PFSK-1 (cell line): ENCODE results near the gene TCEA2.

ENCODE experiments used
- FOXP2 ChIP-seq: optimal IDR thresholded peaks from 2 replicates; pipeline ENCODE3; 2011; ENCODE audit warnings: borderline replicate concordance, control low read depth, inconsistent platforms; ENCODE audit not compliant: insufficient read depth; ENCODE audit errors: extremely low read length, extremely low read depth
- POLR2AphosphoS5 ChIP-seq: IDR thresholded peaks from 2 replicates; pipeline ENCODE4 v1.6.1; 2012; ENCODE audit warnings: low read depth, mild to moderate bottlenecking, control low read depth, low read length, moderate library complexity
- REST ChIP-seq, 2 experiments: IDR thresholded peaks; 2 replicates each; pipeline versions ENCODE4 v1.6.1 to v1.8.0; 2011 to 2012; ENCODE audit warnings: low read depth in 2 of 2, low read length in 2 of 2, control low read depth in 1 of 2, inconsistent platforms in 1 of 2, mild to moderate bottlenecking in 1 of 2, moderate library complexity in 1 of 2; ENCODE audit not compliant: insufficient read depth in 1 of 2
- SIN3A ChIP-seq: IDR thresholded peaks from 2 replicates; pipeline ENCODE4 v1.6.1; 2012; ENCODE audit warnings: mild to moderate bottlenecking, low read length, moderate library complexity, borderline replicate concordance; ENCODE audit not compliant: insufficient read depth
- TAF1 ChIP-seq: IDR thresholded peaks from 2 replicates; pipeline ENCODE4 v1.6.1; 2012; ENCODE audit warnings: low read length, control low read depth, borderline replicate concordance; ENCODE audit not compliant: insufficient read depth

TCEA2 gene

GRCh38 chr20:64086801-64087200, 23.8 kb downstream of the TCEA2 start:
- TF ChIP-seq REST (IDR thresholded peaks at IDR 0.05; ENCODE audit: insufficient read depth in 1 of 2, low read depth in 2 of 2, low read length in 2 of 2) (no peak), POLR2AphosphoS5 (no peak), FOXP2 (no peak), SIN3A (no peak)

GRCh38 chr20:64090165-64090564, 27.2 kb downstream of the TCEA2 start:
- TF ChIP-seq REST (IDR thresholded peaks at IDR 0.05; ENCODE audit: insufficient read depth in 1 of 2, low read depth in 2 of 2, low read length in 2 of 2): no peak
- TF ChIP-seq FOXP2: no peak
- TF ChIP-seq TAF1: no peak
- no peak for TF ChIP-seq POLR2AphosphoS5
- no peak for TF ChIP-seq SIN3A

DNA sequence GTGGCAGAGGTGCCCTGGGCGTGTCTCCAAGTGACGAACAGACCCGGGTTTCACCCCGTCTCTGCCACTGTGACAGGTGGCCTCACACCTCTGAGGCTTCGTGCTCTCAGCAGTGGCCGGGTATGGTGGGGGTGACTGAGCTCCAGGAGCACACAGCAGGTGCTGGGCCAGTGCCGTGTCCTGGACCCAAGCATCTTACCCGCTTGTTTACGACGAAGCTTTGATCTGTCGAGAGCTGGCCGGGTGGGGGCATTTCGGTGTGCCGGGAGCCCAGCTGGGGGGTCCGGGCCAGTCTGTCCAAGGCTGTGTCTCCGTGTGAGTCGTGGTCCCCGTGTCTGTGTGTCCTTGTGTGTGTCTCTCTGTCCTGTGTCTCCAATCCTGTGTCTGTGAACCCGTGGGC, 28.3 kb downstream of the TCEA2 start:
- TF ChIP-seq POLR2AphosphoS5 (no peak), TAF1 (no peak), REST (IDR thresholded peaks at IDR 0.05; ENCODE audit: insufficient read depth in 1 of 2, low read depth in 2 of 2, low read length in 2 of 2) (no peak), FOXP2 (no peak), SIN3A (no peak)

DNA sequence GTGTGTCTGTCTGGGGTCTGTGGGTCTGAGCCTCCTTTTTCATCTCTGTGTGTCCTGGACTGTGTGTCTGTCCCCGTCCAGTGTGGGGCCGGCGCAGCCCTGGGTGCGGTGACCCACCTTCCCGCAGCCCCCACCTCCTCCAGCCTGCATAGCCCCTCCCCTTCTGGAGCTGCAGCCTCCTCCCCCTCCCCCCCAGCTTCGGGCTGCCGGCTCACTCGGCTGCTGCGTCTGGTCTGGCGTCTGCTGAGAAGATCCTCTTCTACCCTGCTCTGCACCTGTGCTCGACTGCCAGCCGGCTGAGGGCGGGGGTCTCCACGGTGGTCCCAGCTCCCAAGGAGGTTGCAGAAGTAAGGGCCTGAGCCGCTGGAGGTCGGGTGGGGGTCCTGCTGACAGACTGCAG, 28.8 kb downstream of the TCEA2 start:
- TF ChIP-seq TAF1 (no peak), FOXP2 (no peak), SIN3A (no peak), POLR2AphosphoS5 (no peak), REST (IDR thresholded peaks at IDR 0.05; ENCODE audit: insufficient read depth in 1 of 2, low read depth in 2 of 2, low read length in 2 of 2) (no peak)

GRCh38 chr20:64092258-64093012, 29.4 kb downstream of the TCEA2 start:
- TF ChIP-seq POLR2AphosphoS5: no peak
